Central memory CD8-positive, alpha-beta T cell (primary cell): ENCODE results near the gene ZNF425.
"Not testable (repeated sequence)": the region's sequence is repeated elsewhere in the genome, so short reads cannot be mapped to it uniquely, and the experiment has no call there.

Experiments
- ATAC-seq: fragments of 150-1000 bp; cut with Tn5 transposase; replicated peaks from 2 replicates; pipeline ENCODE4 v1.10.0; 2022; ENCODE audit warnings: mild to moderate bottlenecking, moderate FRiP score, moderate number of reproducible peaks; ENCODE audit not compliant: poor library complexity, severe bottlenecking; ENCODE audit errors: extremely low read depth
- DNase-seq, 2 donors: peaks; one replicate each; pipeline ENCODE4 v3.0.0; 2021; ENCODE audit warnings: low spot score in 2 of 2
- H3K27ac Mint-ChIP-seq: one replicate; pipeline ENCODE4 v1.8.0; 2022; ENCODE audit warnings: low read depth, mild to moderate bottlenecking, moderate library complexity, mixed read lengths
- H3K27me3 Mint-ChIP-seq: one replicate; pipeline ENCODE4 v1.8.0; 2022; ENCODE audit warnings: mixed read lengths
- H3K36me3 Mint-ChIP-seq: one replicate; pipeline ENCODE4 v1.8.0; 2022; ENCODE audit warnings: mild to moderate bottlenecking, moderate library complexity, mixed read lengths; ENCODE audit not compliant: insufficient read depth
- H3K4me1 Mint-ChIP-seq: one replicate; pipeline ENCODE4 v1.8.0; 2022; ENCODE audit warnings: mixed read lengths
- H3K4me3 Mint-ChIP-seq: one replicate; pipeline ENCODE4 v1.8.0; 2022; ENCODE audit warnings: mild to moderate bottlenecking, moderate library complexity, mixed read lengths
- H3K9me3 Mint-ChIP-seq: one replicate; pipeline ENCODE4 v1.8.0; 2022; ENCODE audit warnings: mixed read lengths

ZNF425 gene

DNA sequence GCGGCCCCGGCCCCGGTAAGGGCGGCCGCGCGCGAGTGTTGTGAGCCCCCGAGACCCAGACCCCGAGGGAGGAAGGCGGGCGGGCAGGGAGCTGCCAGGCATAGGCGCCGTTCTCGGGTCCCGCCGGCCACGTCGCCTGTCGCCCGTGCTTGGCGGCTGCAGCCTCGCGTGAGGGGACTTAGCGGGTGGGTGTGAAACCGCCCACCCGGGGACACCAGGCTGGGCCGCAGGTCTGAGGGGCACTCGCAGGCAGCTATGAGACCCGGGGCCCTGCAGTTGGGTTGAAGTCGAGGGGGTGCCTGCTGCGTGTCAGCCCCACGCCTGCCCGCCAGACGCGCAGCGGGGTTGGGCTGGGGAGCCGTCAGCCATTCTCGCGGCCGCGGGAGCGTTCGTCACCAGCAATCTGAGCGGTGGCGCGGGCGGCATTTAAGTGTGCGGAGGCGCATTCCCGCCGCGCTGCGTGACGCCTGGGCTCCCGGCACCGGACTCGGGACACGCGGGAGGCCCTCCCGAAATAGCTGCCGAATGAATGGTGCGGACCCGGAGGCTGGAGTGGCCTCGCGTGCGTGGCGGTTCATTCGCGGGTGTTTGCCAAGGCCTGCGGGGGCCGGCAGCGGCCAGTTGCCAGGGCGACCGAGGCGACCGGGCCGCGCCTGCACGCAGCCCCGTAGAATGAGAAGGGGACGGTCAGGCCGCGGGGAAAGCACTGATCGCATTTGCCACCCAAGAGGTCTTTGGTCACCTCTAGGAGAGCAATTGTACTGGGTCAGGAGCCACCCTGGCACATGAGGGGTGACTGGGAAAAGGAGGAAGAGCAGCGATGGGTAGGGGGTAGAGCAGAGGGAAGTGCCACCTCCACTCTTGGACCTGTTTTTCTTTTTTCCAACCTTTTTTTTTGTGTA lies 21.9 kb upstream of the ZNF425 start:
- H3K27ac Mint-ChIP-seq: peak overlapping the region; percentile 19
- no peaks in the 10 kb centered on the region for H3K27me3 Mint-ChIP-seq
- H3K4me1 Mint-ChIP-seq: peaks cover 26% of the 10 kb centered on the region
- peak; percentile 57 for ATAC-seq
- no peaks in the 10 kb centered on the region for H3K9me3 Mint-ChIP-seq
- peak; percentile 51 to 58 for DNase-seq
- peak overlapping the region; percentile 88 for H3K4me3 Mint-ChIP-seq
- H3K36me3 Mint-ChIP-seq: peaks cover 12% of the 10 kb centered on the region

GRCh38 chr7:149147072-149147751 lies 21.1 kb upstream of the ZNF425 start, which contains the start of gene ZNF398:
TSS of gene ZNF398 (plus strand) at chr7:149147453. CDS start at chr7:149147743, 290 bp downstream.
- Mint-ChIP-seq H3K27me3 (no peaks in the 10 kb centered on the region), H3K9me3 (no peaks in the 10 kb centered on the region), H3K36me3 (peaks cover 10% of the 10 kb centered on the region), H3K27ac (peak within 1 kb of the TSS; percentile 88), H3K4me1 (peaks cover 26% of the 10 kb centered on the region), H3K4me3 (peak within 1 kb of the TSS; percentile 88)
- ATAC-seq (peak; percentile 78), DNase-seq (peak; percentile 67 to 74)

GRCh38 chr7:149145031-149145845 lies 19.1 kb upstream of the ZNF425 start:
- Mint-ChIP-seq H3K9me3 (no peaks in the 10 kb centered on the region), H3K27me3 (no peaks in the 10 kb centered on the region), H3K4me1 (peaks cover 19% of the 10 kb centered on the region), H3K27ac (no peak overlapping the region), H3K4me3 (peak overlapping the region; percentile 40), H3K36me3 (peaks cover 9% of the 10 kb centered on the region)
- ATAC-seq (no peak), DNase-seq (no peak)

GRCh38 chr7:149144436-149144922 lies 18.4 kb upstream of the ZNF425 start:
- not testable (repeated sequence) for H3K9me3 Mint-ChIP-seq, H3K27me3 Mint-ChIP-seq, DNase-seq, H3K36me3 Mint-ChIP-seq, ATAC-seq, H3K4me3 Mint-ChIP-seq, H3K27ac Mint-ChIP-seq
- H3K4me1 Mint-ChIP-seq: peaks cover 14% of the 10 kb centered on the region

DNA sequence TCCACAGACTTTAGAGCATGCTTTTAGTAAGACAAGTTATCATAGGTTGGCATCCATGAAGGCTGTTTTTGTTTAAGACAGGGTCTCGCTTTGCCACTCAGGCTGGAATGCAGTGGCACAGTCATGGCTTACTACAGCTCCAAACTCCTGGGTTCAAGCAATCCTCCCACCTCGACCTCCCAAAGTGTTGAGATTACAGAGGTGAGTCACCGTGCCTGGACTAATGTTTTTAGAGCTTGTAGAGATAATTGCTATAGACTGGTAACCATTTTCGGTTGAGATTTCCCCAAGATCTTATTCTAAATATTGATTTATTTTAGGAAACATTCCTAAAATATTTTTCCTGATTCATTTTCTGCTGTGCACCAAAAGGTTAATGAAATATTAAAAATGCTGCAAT lies 15.8 kb upstream of the ZNF425 start:
- H3K27me3 Mint-ChIP-seq: no peaks in the 10 kb centered on the region
- DNase-seq: no peak
- peaks cover 1% of the 10 kb centered on the region for H3K36me3 Mint-ChIP-seq
- no peak overlapping the region for H3K27ac Mint-ChIP-seq
- ATAC-seq: no peak
- H3K4me3 Mint-ChIP-seq: no peak overlapping the region
- H3K4me1 Mint-ChIP-seq: peaks cover 11% of the 10 kb centered on the region
- no peaks in the 10 kb centered on the region for H3K9me3 Mint-ChIP-seq

GRCh38 chr7:149140831-149141230 lies 14.7 kb upstream of the ZNF425 start:
- Mint-ChIP-seq H3K27me3 (no peaks in the 10 kb centered on the region), H3K4me3 (no peak overlapping the region), H3K4me1 (peaks cover 7% of the 10 kb centered on the region), H3K36me3 (no peaks in the 10 kb centered on the region), H3K27ac (no peak overlapping the region), H3K9me3 (no peaks in the 10 kb centered on the region)
- no peak for DNase-seq
- ATAC-seq: no peak

- no peak overlapping the region for H3K27ac Mint-ChIP-seq
- DNase-seq: no peak
- ATAC-seq: no peak
- no peaks in the 10 kb centered on the region for H3K9me3 Mint-ChIP-seq
- peaks cover 4% of the 10 kb centered on the region for H3K36me3 Mint-ChIP-seq
- no peak overlapping the region for H3K4me3 Mint-ChIP-seq
- H3K4me1 Mint-ChIP-seq: no peaks in the 10 kb centered on the region
- H3K27me3 Mint-ChIP-seq: no peaks in the 10 kb centered on the region
Measured at GRCh38 chr7:149136118-149136517, 10.0 kb upstream of the ZNF425 start.

GRCh38 chr7:149133028-149133710 lies 7.0 kb upstream of the ZNF425 start:
- DNase-seq: no peak

GRCh38 chr7:149130572-149131198 lies 4.6 kb upstream of the ZNF425 start:
- H3K27me3 Mint-ChIP-seq: no peaks in the 10 kb centered on the region
- H3K4me1 Mint-ChIP-seq: peaks cover 19% of the 10 kb centered on the region
- ATAC-seq (no peak), DNase-seq (no peak)
- H3K27ac Mint-ChIP-seq: no peak overlapping the region
- H3K36me3 Mint-ChIP-seq: peaks cover 21% of the 10 kb centered on the region
- peaks cover 5% of the 10 kb centered on the region for H3K9me3 Mint-ChIP-seq
- no peak overlapping the region for H3K4me3 Mint-ChIP-seq

More at GRCh38 chr7:149133028-149133710, 7.0 kb upstream of the ZNF425 start:
- Mint-ChIP-seq H3K27me3 (no peaks in the 10 kb centered on the region), H3K4me1 (no peaks in the 10 kb centered on the region), H3K27ac (no peak overlapping the region), H3K4me3 (no peak overlapping the region), H3K36me3 (peaks cover 4% of the 10 kb centered on the region), H3K9me3 (peaks cover 5% of the 10 kb centered on the region)
- no peak for ATAC-seq

DNA sequence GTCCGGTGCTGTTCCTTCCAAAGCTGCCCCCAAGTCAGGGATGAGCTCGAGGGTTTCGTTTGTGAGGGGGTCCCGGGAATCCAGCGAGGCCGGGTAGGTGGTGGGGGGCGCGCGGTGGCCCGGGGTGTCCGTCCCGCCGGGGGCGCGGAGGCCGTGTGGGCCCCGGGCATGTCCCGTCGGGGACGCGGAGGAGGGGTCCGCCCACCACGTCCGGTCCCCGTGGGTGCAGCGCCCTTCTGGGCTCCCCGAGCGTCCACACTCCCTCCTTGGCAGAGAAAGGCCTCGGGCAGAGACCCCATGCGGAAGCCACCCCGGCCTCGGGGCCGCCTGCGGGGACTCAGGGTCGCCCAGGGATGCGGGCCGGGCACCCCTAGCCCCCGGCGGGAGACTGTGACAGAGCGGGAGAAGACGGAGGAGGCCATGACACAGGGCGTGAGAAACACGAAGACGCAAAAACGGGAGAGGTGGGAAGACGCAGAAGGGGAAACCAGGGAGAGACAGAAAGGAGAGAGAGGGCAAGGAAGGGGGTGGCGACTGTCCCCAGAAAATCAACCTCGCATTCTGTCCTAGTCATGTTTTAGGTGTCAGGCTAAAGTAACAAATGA lies 640 bp upstream of the ZNF425 start:
- DNase-seq: peak in 1 of 2 donors; percentile 24
- no peaks in the 10 kb centered on the region for H3K27me3 Mint-ChIP-seq
- peaks cover 29% of the 10 kb centered on the region for H3K4me1 Mint-ChIP-seq
- H3K4me3 Mint-ChIP-seq: peak overlapping the region; percentile 93
- peak; percentile 34 for ATAC-seq
- H3K27ac Mint-ChIP-seq: peak overlapping the region; percentile 93
- H3K36me3 Mint-ChIP-seq: peaks cover 24% of the 10 kb centered on the region
- peaks cover 5% of the 10 kb centered on the region for H3K9me3 Mint-ChIP-seq

GRCh38 chr7:149125189-149125862 lies 798 bp downstream of the ZNF425 start:
- Mint-ChIP-seq H3K27me3 (no peaks in the 10 kb centered on the region), H3K27ac (peak overlapping the region; percentile 93)

More at GRCh38 chr7:149125189-149125862, 798 bp downstream of the ZNF425 start:
- DNase-seq (no peak), ATAC-seq (no peak)
- Mint-ChIP-seq H3K4me1 (peaks cover 29% of the 10 kb centered on the region), H3K36me3 (peaks cover 22% of the 10 kb centered on the region), H3K4me3 (peak overlapping the region; percentile 93), H3K9me3 (no peaks in the 10 kb centered on the region)
